ENCODE measurements around the gene BCAR1.

The BCAR1 gene

GRCh38 chr16:75267631-75268264 is 16.3 kb upstream of the BCAR1 start:
- no peak for DNase-seq

GRCh38 chr16:75266738-75267630 is 15.6 kb upstream of the BCAR1 start:
- no peak for DNase-seq

- DNase-seq = peak; percentile 48
Measured at GRCh38 chr16:75265911-75266701, 14.7 kb upstream of the BCAR1 start.

- DNase-seq = no peak
Measured at GRCh38 chr16:75264999-75265910, 13.8 kb upstream of the BCAR1 start.

GRCh38 chr16:75264457-75264998 is 13.1 kb upstream of the BCAR1 start:
- no peak for DNase-seq

GRCh38 chr16:75263963-75264445 is 12.6 kb upstream of the BCAR1 start:
- DNase-seq = no peak

GRCh38 chr16:75263291-75263962 is 12.0 kb upstream of the BCAR1 start:
- DNase-seq = no peak

- DNase-seq = no peak
Measured at GRCh38 chr16:75262800-75263127, 11.3 kb upstream of the BCAR1 start.

- no peak for DNase-seq
Measured at GRCh38 chr16:75262104-75262799, 10.8 kb upstream of the BCAR1 start.

GRCh38 chr16:75261590-75262078 is 10.2 kb upstream of the BCAR1 start:
- no peak for DNase-seq

GRCh38 chr16:75260851-75261589 is 9.6 kb upstream of the BCAR1 start:
- no peak for DNase-seq

- DNase-seq = no peak
Measured at GRCh38 chr16:75258807-75259141, 7.3 kb upstream of the BCAR1 start.

- no peak for DNase-seq
Measured at GRCh38 chr16:75257886-75258806, 6.7 kb upstream of the BCAR1 start.

GRCh38 chr16:75256696-75257343 is 5.4 kb upstream of the BCAR1 start:
- DNase-seq = no peak

GRCh38 chr16:75256059-75256571 is 4.7 kb upstream of the BCAR1 start:
- no peak for DNase-seq

- no peak for DNase-seq
Measured at GRCh38 chr16:75254359-75254837, 3.0 kb upstream of the BCAR1 start.

- DNase-seq = no peak
Measured at GRCh38 chr16:75252946-75253911, 1.8 kb upstream of the BCAR1 start.

All from activated CD4-positive, alpha-beta T cell treated with anti-CD3 and anti-CD28 coated beads for 48 hours (primary cell).